K562 (cell line): Measurements from ENCODE around the gene PQBP1. TPM values are rescaled to one million over a fixed set of nuclear protein-coding genes. Genes with fewer than 3 reads are reported as not detected.

ENCODE experiments used
- CHCHD3 ChIP-seq: fragments of 250-450 bp; sonication (Bioruptor Pico); IDR thresholded peaks from 2 replicates; pipeline ENCODE4 v2.1.2; 2022; ENCODE audit warnings: mild to moderate bottlenecking
- CHD1 ChIP-seq: fragments of 200-600 bp; sonication (generic); IDR thresholded peaks from one replicate; pipeline ENCODE4 v1.6.1; 2012; ENCODE audit warnings: mild to moderate bottlenecking, moderate library complexity, low read length, inconsistent platforms
- ELF1 ChIP-seq: fragments of 200-800 bp; sonication (Bioruptor generic); IDR thresholded peaks from 2 replicates; pipeline ENCODE4 v1.6.1; 2016; ENCODE audit warnings: missing genetic modification characterization, missing compliant biosample characterization
- EP300 ChIP-seq: IDR thresholded peaks from 2 replicates; pipeline ENCODE4 v1.6.1; 2012; ENCODE audit warnings: low read length, improper control_type of control experiment
- GABPB1 ChIP-seq: sonication (generic); formaldehyde crosslinking; IDR thresholded peaks from 2 replicates; pipeline ENCODE4 v1.8.0; 2022; ENCODE audit warnings: mild to moderate bottlenecking, missing genetic modification reagents
- HNRNPL ChIP-seq: fragments of 200-400 bp; formaldehyde crosslinking; IDR thresholded peaks from 2 replicates; pipeline ENCODE4 v1.6.1; 2017; ENCODE audit warnings: low read depth, mild to moderate bottlenecking, low read length
- HNRNPLL ChIP-seq: fragments of 200-400 bp; formaldehyde crosslinking; IDR thresholded peaks from 2 replicates; pipeline ENCODE4 v1.6.1; 2017; ENCODE audit warnings: low read length, low read depth, mild to moderate bottlenecking; ENCODE audit not compliant: poor library complexity, severe bottlenecking
- MCM7 ChIP-seq, 2 experiments: fragments of 450-650 bp; IDR thresholded peaks; 2 replicates each; pipeline ENCODE4 v1.6.1; 2016 to 2018
- POLR2AphosphoS2 ChIP-seq: IDR thresholded peaks from 2 replicates; pipeline ENCODE4 v1.6.1; 2012; ENCODE audit warnings: low read length, improper control_type of control experiment
- SP1 ChIP-seq: sonication (generic); formaldehyde crosslinking; IDR thresholded peaks from 2 replicates; pipeline ENCODE4 v1.8.1; 2022; ENCODE audit warnings: mild to moderate bottlenecking, missing genetic modification reagents
- ZNF121 ChIP-seq: sonication (generic); formaldehyde crosslinking; conservative IDR thresholded peaks from 2 replicates; pipeline ENCODE4 v1.8.0; 2022; ENCODE audit warnings: missing genetic modification reagents
- polyA plus RNA-seq, 8 experiments: library from polyadenylated mRNA; depleted of rRNA in 4 of 8; stranded (reverse) in 5 of 8; unstranded in 3 of 8; fragments of >200 nt; fragmentation: Nextera tagmentation in 2 of 8; fragmentation: Illumina TruSeq in 1 of 8; extraction: Ambion mirVana in 2 of 8; extraction: Trizol in 1 of 8; gene quantifications; 2 replicates each; pipeline versions ENCODE4 v1.2.1 to v1.2.3, GENCODE V29; 2011 to 2014; ENCODE audit warnings: inconsistent platforms in 1 of 8, missing spikeins in 1 of 8
- total RNA-seq, 7 experiments: library from RNA; depleted of rRNA in 6 of 7; stranded (reverse); fragments of >200 nt in 6 of 7; fragmentation: Illumina TruSeq in 2 of 7; extraction: Trizol in 2 of 7; gene quantifications; 2 replicates each; pipeline versions ENCODE4 v1.2.1 to v1.2.3, GENCODE V29; 2011 to 2021; ENCODE audit warnings: low replicate concordance in 1 of 7
- TF ChIP-seq, protein P1 (sequence below), 2 experiments: IDR thresholded peaks; 2 replicates each; pipeline ENCODE4 v1.6.1; 2011; ENCODE audit warnings: borderline replicate concordance in 1 of 2, control low read depth in 1 of 2, low read depth in 1 of 2, low read length in 1 of 2, mild to moderate bottlenecking in 1 of 2, mixed read lengths in 1 of 2, moderate library complexity in 1 of 2; ENCODE audit not compliant: insufficient read depth in 1 of 2, insufficient read length in 1 of 2, poor library complexity in 1 of 2, severe bottlenecking in 1 of 2; ENCODE audit errors: extremely low read depth in 1 of 2
- TF ChIP-seq, protein P2 (sequence below): fragments of 450-650 bp; IDR thresholded peaks from 2 replicates; pipeline ENCODE4 v1.6.1; 2016; ENCODE audit warnings: borderline replicate concordance
- TF ChIP-seq, protein P3 (sequence below), 2 experiments: fragments of 450-650 bp; formaldehyde crosslinking in 1 of 2; IDR thresholded peaks; 2 replicates each; pipeline versions ENCODE4 v1.4.0 to v1.6.1; 2014 to 2020; ENCODE audit warnings: mild to moderate bottlenecking in 2 of 2, borderline replicate concordance in 1 of 2, low read depth in 1 of 2

The PQBP1 gene
- total and polyA plus RNA-seq, 9 of the 15 experiments (the other 6 are each of a cell fraction or from before 2014, with no cell fraction given) = 41.3 to 262 (median 112) TPM

- TF ChIP-seq, protein P1, sequence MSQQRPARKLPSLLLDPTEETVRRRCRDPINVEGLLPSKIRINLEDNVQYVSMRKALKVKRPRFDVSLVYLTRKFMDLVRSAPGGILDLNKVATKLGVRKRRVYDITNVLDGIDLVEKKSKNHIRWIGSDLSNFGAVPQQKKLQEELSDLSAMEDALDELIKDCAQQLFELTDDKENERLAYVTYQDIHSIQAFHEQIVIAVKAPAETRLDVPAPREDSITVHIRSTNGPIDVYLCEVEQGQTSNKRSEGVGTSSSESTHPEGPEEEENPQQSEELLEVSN (IDR thresholded peaks at IDR 0.05; ENCODE audit: borderline replicate concordance in 1 of 2, extremely low read depth in 1 of 2, insufficient read depth in 1 of 2, insufficient read length in 1 of 2, low read depth in 1 of 2, low read length in 1 of 2, poor library complexity in 1 of 2, severe bottlenecking in 1 of 2) = peak in 1 of 2 experiments; percentile 39
- no peak for TF ChIP-seq CHD1
- no peak for TF ChIP-seq MCM7 (IDR thresholded peaks at IDR 0.05)
- no peak for TF ChIP-seq ZNF121 (CRISPR knock-in tag)
- no peak for TF ChIP-seq EP300
- TF ChIP-seq CHCHD3 = 0 out of 2 replicates have a peak, but pooled peaks have one; percentile 26
- TF ChIP-seq HNRNPL = no peak
- TF ChIP-seq, protein P2, sequence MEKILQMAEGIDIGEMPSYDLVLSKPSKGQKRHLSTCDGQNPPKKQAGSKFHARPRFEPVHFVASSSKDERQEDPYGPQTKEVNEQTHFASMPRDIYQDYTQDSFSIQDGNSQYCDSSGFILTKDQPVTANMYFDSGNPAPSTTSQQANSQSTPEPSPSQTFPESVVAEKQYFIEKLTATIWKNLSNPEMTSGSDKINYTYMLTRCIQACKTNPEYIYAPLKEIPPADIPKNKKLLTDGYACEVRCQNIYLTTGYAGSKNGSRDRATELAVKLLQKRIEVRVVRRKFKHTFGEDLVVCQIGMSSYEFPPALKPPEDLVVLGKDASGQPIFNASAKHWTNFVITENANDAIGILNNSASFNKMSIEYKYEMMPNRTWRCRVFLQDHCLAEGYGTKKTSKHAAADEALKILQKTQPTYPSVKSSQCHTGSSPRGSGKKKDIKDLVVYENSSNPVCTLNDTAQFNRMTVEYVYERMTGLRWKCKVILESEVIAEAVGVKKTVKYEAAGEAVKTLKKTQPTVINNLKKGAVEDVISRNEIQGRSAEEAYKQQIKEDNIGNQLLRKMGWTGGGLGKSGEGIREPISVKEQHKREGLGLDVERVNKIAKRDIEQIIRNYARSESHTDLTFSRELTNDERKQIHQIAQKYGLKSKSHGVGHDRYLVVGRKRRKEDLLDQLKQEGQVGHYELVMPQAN = peak; percentile 55; the same call in 1 of the 2 replicates
- TF ChIP-seq GABPB1 (CRISPR knock-in tag) = 0 out of 2 replicates have a peak, but pooled peaks have one; percentile 34
- peak; percentile 77 for TF ChIP-seq SP1 (CRISPR knock-in tag)
- TF ChIP-seq, protein P3, sequence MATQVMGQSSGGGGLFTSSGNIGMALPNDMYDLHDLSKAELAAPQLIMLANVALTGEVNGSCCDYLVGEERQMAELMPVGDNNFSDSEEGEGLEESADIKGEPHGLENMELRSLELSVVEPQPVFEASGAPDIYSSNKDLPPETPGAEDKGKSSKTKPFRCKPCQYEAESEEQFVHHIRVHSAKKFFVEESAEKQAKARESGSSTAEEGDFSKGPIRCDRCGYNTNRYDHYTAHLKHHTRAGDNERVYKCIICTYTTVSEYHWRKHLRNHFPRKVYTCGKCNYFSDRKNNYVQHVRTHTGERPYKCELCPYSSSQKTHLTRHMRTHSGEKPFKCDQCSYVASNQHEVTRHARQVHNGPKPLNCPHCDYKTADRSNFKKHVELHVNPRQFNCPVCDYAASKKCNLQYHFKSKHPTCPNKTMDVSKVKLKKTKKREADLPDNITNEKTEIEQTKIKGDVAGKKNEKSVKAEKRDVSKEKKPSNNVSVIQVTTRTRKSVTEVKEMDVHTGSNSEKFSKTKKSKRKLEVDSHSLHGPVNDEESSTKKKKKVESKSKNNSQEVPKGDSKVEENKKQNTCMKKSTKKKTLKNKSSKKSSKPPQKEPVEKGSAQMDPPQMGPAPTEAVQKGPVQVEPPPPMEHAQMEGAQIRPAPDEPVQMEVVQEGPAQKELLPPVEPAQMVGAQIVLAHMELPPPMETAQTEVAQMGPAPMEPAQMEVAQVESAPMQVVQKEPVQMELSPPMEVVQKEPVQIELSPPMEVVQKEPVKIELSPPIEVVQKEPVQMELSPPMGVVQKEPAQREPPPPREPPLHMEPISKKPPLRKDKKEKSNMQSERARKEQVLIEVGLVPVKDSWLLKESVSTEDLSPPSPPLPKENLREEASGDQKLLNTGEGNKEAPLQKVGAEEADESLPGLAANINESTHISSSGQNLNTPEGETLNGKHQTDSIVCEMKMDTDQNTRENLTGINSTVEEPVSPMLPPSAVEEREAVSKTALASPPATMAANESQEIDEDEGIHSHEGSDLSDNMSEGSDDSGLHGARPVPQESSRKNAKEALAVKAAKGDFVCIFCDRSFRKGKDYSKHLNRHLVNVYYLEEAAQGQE (IDR thresholded peaks at IDR 0.05; ENCODE audit: borderline replicate concordance) = peak; percentile 81
- TF ChIP-seq, protein P3 (CRISPR knock-in tag; IDR thresholded peaks at IDR 0.05; ENCODE audit: low read depth) = no peak; the same call in 1 of the 2 replicates
- TF ChIP-seq HNRNPLL = peak; percentile 82
- peak; percentile 95 for TF ChIP-seq POLR2AphosphoS2
- peak; percentile 57; the same call in 1 of the 2 replicates for TF ChIP-seq ELF1 (tag)
Measured at GRCh38 chrX:48918643-48919340, 21.1 kb downstream of the PQBP1 start, which contains the start of gene PIM2 (continued).
